ENCODE measurements around the gene GYG2. TPM values are rescaled to one million over a fixed set of nuclear protein-coding genes. Genes with fewer than 3 reads are reported as not detected.
A peak's percentile ranks its signal among the peaks of the same experiment; 100 is the strongest.
"Not testable (repeated sequence)": the region's sequence is repeated elsewhere in the genome, so short reads cannot be mapped to it uniquely, and the experiment has no call there.

GYG2 gene
- total and polyA plus RNA-seq, 5 donors: 0.26 to 4.5 (median 1.1) TPM

GRCh38 chrX:2908125-2908685 lies 79.5 kb downstream of the GYG2 start:
- Histone ChIP-seq H3K9me3 (ENCODE audit: control insufficient read depth, low read length) (no peaks in the 10 kb centered on the region), H3K27me3 (ENCODE audit: control insufficient read depth, insufficient read depth) (no peaks in the 10 kb centered on the region), H3K4me1 (ENCODE audit: control insufficient read depth, insufficient read depth, low read length) (no peaks in the 10 kb centered on the region), H3K27ac (ENCODE audit: low read length) (no peak overlapping the region), H3K4me3 (ENCODE audit: low read length) (no peak overlapping the region)
- ATAC-seq (no peak), DNase-seq (no peak)
- WGBS: 98% methylated on average over 2 of the region's 2 CpGs
- intact Hi-C loops (cut with DNase I): no loop called here

- intact Hi-C loops (cut with DNase I): no loop called here
- Histone ChIP-seq H3K4me1 (ENCODE audit: control insufficient read depth, insufficient read depth, low read length) (no peaks in the 10 kb centered on the region), H3K4me3 (ENCODE audit: low read length) (no peak overlapping the region), H3K9me3 (ENCODE audit: control insufficient read depth, low read length) (no peaks in the 10 kb centered on the region), H3K27me3 (ENCODE audit: control insufficient read depth, insufficient read depth) (no peaks in the 10 kb centered on the region), H3K27ac (ENCODE audit: low read length) (no peak overlapping the region)
- DNase-seq: no peak
- 89% methylated on average over 3 of the region's 3 CpGs for WGBS
- ATAC-seq: no peak
Measured at GRCh38 chrX:2910109-2910508, 81.4 kb downstream of the GYG2 start.

- H3K4me3 ChIP-seq (ENCODE audit: low read length): no peak overlapping the region
- H3K27ac ChIP-seq (ENCODE audit: low read length): no peak overlapping the region
- intact Hi-C loops (cut with DNase I): no loop called here
- H3K27me3 ChIP-seq (ENCODE audit: control insufficient read depth, insufficient read depth): no peaks in the 10 kb centered on the region
- no peaks in the 10 kb centered on the region for H3K4me1 ChIP-seq (ENCODE audit: control insufficient read depth, insufficient read depth, low read length)
- ATAC-seq (no peak), DNase-seq (no peak)
- WGBS: 68% methylated on average over 3 of the region's 3 CpGs
- no peaks in the 10 kb centered on the region for H3K9me3 ChIP-seq (ENCODE audit: control insufficient read depth, low read length)
Measured at GRCh38 chrX:2913118-2913517, 84.4 kb downstream of the GYG2 start.

- intact Hi-C loops (cut with DNase I): no loop called here
- H3K4me3 ChIP-seq (ENCODE audit: low read length): no peak overlapping the region
- H3K27ac ChIP-seq (ENCODE audit: low read length): no peak overlapping the region
- H3K27me3 ChIP-seq (ENCODE audit: control insufficient read depth, insufficient read depth): no peaks in the 10 kb centered on the region
- 98% methylated on average over 23 of the region's 23 CpGs for WGBS
- ATAC-seq (no peak), DNase-seq (no peak)
- H3K9me3 ChIP-seq (ENCODE audit: control insufficient read depth, low read length): no peaks in the 10 kb centered on the region
- no peaks in the 10 kb centered on the region for H3K4me1 ChIP-seq (ENCODE audit: control insufficient read depth, insufficient read depth, low read length)
Measured at GRCh38 chrX:2917767-2918166, 89.0 kb downstream of the GYG2 start.

- no peaks in the 10 kb centered on the region for H3K27me3 ChIP-seq (ENCODE audit: control insufficient read depth, insufficient read depth)
- no peak overlapping the region for H3K27ac ChIP-seq (ENCODE audit: low read length)
- ATAC-seq: no peak
- intact Hi-C loops (cut with DNase I): no loop called here
- no peaks in the 10 kb centered on the region for H3K9me3 ChIP-seq (ENCODE audit: control insufficient read depth, low read length)
- DNase-seq: no peak
- no peak overlapping the region for H3K4me3 ChIP-seq (ENCODE audit: low read length)
- H3K4me1 ChIP-seq (ENCODE audit: control insufficient read depth, insufficient read depth, low read length): no peaks in the 10 kb centered on the region
- 86% methylated on average over 1 of the region's 1 CpG for WGBS
Measured at GRCh38 chrX:2921193-2921592, 92.5 kb downstream of the GYG2 start.

- 90% methylated on average over 9 of the region's 9 CpGs for WGBS
- Histone ChIP-seq H3K27ac (ENCODE audit: low read length) (no peak overlapping the region), H3K4me3 (ENCODE audit: low read length) (no peak overlapping the region), H3K27me3 (ENCODE audit: control insufficient read depth, insufficient read depth) (no peaks in the 10 kb centered on the region), H3K9me3 (ENCODE audit: control insufficient read depth, low read length) (no peaks in the 10 kb centered on the region), H3K4me1 (ENCODE audit: control insufficient read depth, insufficient read depth, low read length) (no peaks in the 10 kb centered on the region)
- DNase-seq (no peak), ATAC-seq (no peak)
- intact Hi-C loops (cut with DNase I): no loop called here
Measured at GRCh38 chrX:2921750-2922149, 93.0 kb downstream of the GYG2 start.

GRCh38 chrX:2924151-2924550 lies 95.4 kb downstream of the GYG2 start:
- intact Hi-C loops (cut with DNase I): no loop called here
- no peak for ATAC-seq

GRCh38 chrX:2926255-2926654 lies 97.5 kb downstream of the GYG2 start:
- intact Hi-C loops (cut with DNase I): not testable (repeated sequence)

More at GRCh38 chrX:2924151-2924550, 95.4 kb downstream of the GYG2 start:
- no peaks in the 10 kb centered on the region for H3K27me3 ChIP-seq (ENCODE audit: control insufficient read depth, insufficient read depth)
- no peak overlapping the region for H3K4me3 ChIP-seq (ENCODE audit: low read length)
- H3K4me1 ChIP-seq (ENCODE audit: control insufficient read depth, insufficient read depth, low read length): no peaks in the 10 kb centered on the region
- WGBS: 97% methylated on average over 9 of the region's 9 CpGs
- H3K9me3 ChIP-seq (ENCODE audit: control insufficient read depth, low read length): no peaks in the 10 kb centered on the region
- H3K27ac ChIP-seq (ENCODE audit: low read length): no peak overlapping the region
- no peak for DNase-seq

GRCh38 chrX:2926664-2927275 lies 98.0 kb downstream of the GYG2 start:
- no peaks in the 10 kb centered on the region for H3K27me3 ChIP-seq (ENCODE audit: control insufficient read depth, insufficient read depth)
- H3K4me3 ChIP-seq (ENCODE audit: low read length): no peak overlapping the region
- no peaks in the 10 kb centered on the region for H3K4me1 ChIP-seq (ENCODE audit: control insufficient read depth, insufficient read depth, low read length)
- intact Hi-C loops (cut with DNase I): no loop called here
- no peak overlapping the region for H3K27ac ChIP-seq (ENCODE audit: low read length)
- no peaks in the 10 kb centered on the region for H3K9me3 ChIP-seq (ENCODE audit: control insufficient read depth, low read length)
- DNase-seq (peak in 1 of 3 donors; percentile 37), ATAC-seq (no peak)
- 95% methylated on average over 15 of the region's 15 CpGs for WGBS

More at GRCh38 chrX:2926255-2926654, 97.5 kb downstream of the GYG2 start:
- DNase-seq; H3K27ac ChIP-seq (ENCODE audit: low read length); ATAC-seq; H3K9me3 ChIP-seq (ENCODE audit: control insufficient read depth, low read length); H3K4me3 ChIP-seq (ENCODE audit: low read length); H3K27me3 ChIP-seq (ENCODE audit: control insufficient read depth, insufficient read depth); H3K4me1 ChIP-seq (ENCODE audit: control insufficient read depth, insufficient read depth, low read length): not testable (repeated sequence)
- 85% methylated on average over 4 of the region's 4 CpGs for WGBS

- 1% methylated on average over 24 of the region's 27 CpGs for WGBS
- Histone ChIP-seq H3K27me3 (ENCODE audit: control insufficient read depth, insufficient read depth) (no peaks in the 10 kb centered on the region), H3K27ac (ENCODE audit: low read length) (peak overlapping the region; percentile 83), H3K4me3 (ENCODE audit: low read length) (peak overlapping the region; percentile 70), H3K9me3 (ENCODE audit: control insufficient read depth, low read length) (no peaks in the 10 kb centered on the region), H3K4me1 (ENCODE audit: control insufficient read depth, insufficient read depth, low read length) (no peaks in the 10 kb centered on the region)
- intact Hi-C loops (cut with DNase I): no loop called here
- ATAC-seq (peak; percentile 61 to 62), DNase-seq (peak; percentile 72 to 88 (median 83))
Measured at GRCh38 chrX:2928191-2928582, 99.5 kb downstream of the GYG2 start.

- Histone ChIP-seq H3K4me1 (ENCODE audit: control insufficient read depth, insufficient read depth, low read length) (no peaks in the 10 kb centered on the region), H3K4me3 (ENCODE audit: low read length) (peak within 1 kb of the TSS; percentile 70), H3K27ac (ENCODE audit: low read length) (peak within 1 kb of the TSS; percentile 91), H3K27me3 (ENCODE audit: control insufficient read depth, insufficient read depth) (no peaks in the 10 kb centered on the region), H3K9me3 (ENCODE audit: control insufficient read depth, low read length) (no peaks in the 10 kb centered on the region)
- peak; percentile 96 to 97 (median 97) for DNase-seq
- ATAC-seq: peak; percentile 98
- intact Hi-C loops (cut with DNase I): no loop called here
- WGBS: under 1% methylated on average over 82 of the region's 84 CpGs
Measured at GRCh38 chrX:2928583-2929434, 100.1 kb downstream of the GYG2 start, which contains the start of gene ARSD. TSS of gene ARSD (minus strand) at chrX:2929339. CDS start at chrX:2929275, 64 bp downstream.

Data from right cardiac atrium (tissue), 5 donors.